COLO668 (cell line): ENCODE data around the gene IMPA2.

Source experiments
- DNase-seq: peaks from one replicate; lab custom pipeline; 2025; ENCODE audit not compliant: unreplicated experiment; lab: John Stamatoyannopoulos, UW

IMPA2 gene

GRCh38 chr18:12006488-12006840, 25.2 kb downstream of the IMPA2 start:
- no peak for DNase-seq

- no peak for DNase-seq
Observed at GRCh38 chr18:12007063-12007462, 25.8 kb downstream of the IMPA2 start.

GRCh38 chr18:12008181-12008767, 27.0 kb downstream of the IMPA2 start:
- DNase-seq = no peak

- no peak for DNase-seq
Observed at GRCh38 chr18:12008842-12009580, 27.7 kb downstream of the IMPA2 start.

- DNase-seq = no peak
Observed at GRCh38 chr18:12009581-12010140, 28.4 kb downstream of the IMPA2 start.

GRCh38 chr18:12010187-12010802, 29.0 kb downstream of the IMPA2 start:
- peak; percentile 17 for DNase-seq

- no peak for DNase-seq
Observed at GRCh38 chr18:12011199-12011956, 30.1 kb downstream of the IMPA2 start.

- DNase-seq = no peak
Observed at GRCh38 chr18:12011957-12012549, 30.7 kb downstream of the IMPA2 start.

GRCh38 chr18:12012697-12013096, 31.4 kb downstream of the IMPA2 start:
- no peak for DNase-seq

- DNase-seq = no peak
Observed at GRCh38 chr18:12013186-12013916, 32.0 kb downstream of the IMPA2 start.

GRCh38 chr18:12014086-12014485, 32.8 kb downstream of the IMPA2 start:
- no peak for DNase-seq

- no peak for DNase-seq
Observed at GRCh38 chr18:12014521-12015415, 33.5 kb downstream of the IMPA2 start.

- no peak for DNase-seq
Observed at GRCh38 chr18:12015416-12016062, 34.2 kb downstream of the IMPA2 start.

- no peak for DNase-seq
Observed at GRCh38 chr18:12017081-12017480, 35.8 kb downstream of the IMPA2 start.

- no peak for DNase-seq
Observed at GRCh38 chr18:12018861-12019260, 37.6 kb downstream of the IMPA2 start.

- DNase-seq = no peak
Observed at GRCh38 chr18:12021077-12021476, 39.8 kb downstream of the IMPA2 start.

- no peak for DNase-seq
Observed at GRCh38 chr18:12021596-12021995, 40.3 kb downstream of the IMPA2 start.

GRCh38 chr18:12023375-12023774, 42.1 kb downstream of the IMPA2 start:
- no peak for DNase-seq

GRCh38 chr18:12026562-12026961, 45.3 kb downstream of the IMPA2 start:
- DNase-seq = peak; percentile 23
